HEK293 (cell line): Measurements from ENCODE around the gene SEMA4F.
A peak's percentile ranks its signal among the peaks of the same experiment; 100 is the strongest.

Experiments
- BCL6B ChIP-seq: fragments of 450-650 bp; formaldehyde crosslinking; IDR thresholded peaks from 2 replicates; pipeline ENCODE4 v1.5.1; 2017; ENCODE audit warnings: missing biosample characterization, missing genetic modification characterization
- CTCF ChIP-seq: fragments of 450-650 bp; formaldehyde crosslinking; IDR thresholded peaks from 2 replicates; pipeline ENCODE4 v1.5.1; 2016; ENCODE audit warnings: missing biosample characterization, missing genetic modification characterization
- EGR2 ChIP-seq: fragments of 450-650 bp; formaldehyde crosslinking; IDR thresholded peaks from 2 replicates; pipeline ENCODE4 v1.5.1; 2016; ENCODE audit warnings: low read depth, missing biosample characterization, missing genetic modification characterization
- ELK4 ChIP-seq: IDR thresholded peaks from 2 replicates; pipeline ENCODE4 v1.6.1; 2011; ENCODE audit warnings: mild to moderate bottlenecking, low read depth, low read length, borderline replicate concordance
- HOXA7 ChIP-seq: sonication (generic); formaldehyde crosslinking; IDR thresholded peaks from 2 replicates; pipeline ENCODE4 v1.8.1; 2022; ENCODE audit warnings: missing genetic modification reagents, borderline replicate concordance
- HOXD13 ChIP-seq: sonication (generic); formaldehyde crosslinking; IDR thresholded peaks from 2 replicates; pipeline ENCODE4 v1.8.0; 2022; ENCODE audit warnings: missing genetic modification reagents, borderline replicate concordance
- KLF1 ChIP-seq: fragments of 450-650 bp; formaldehyde crosslinking; IDR thresholded peaks from 2 replicates; pipeline ENCODE4 v1.5.1; 2016; ENCODE audit warnings: missing biosample characterization, missing genetic modification characterization
- MZF1 ChIP-seq: fragments of 450-650 bp; formaldehyde crosslinking; IDR thresholded peaks from 2 replicates; pipeline ENCODE4 v1.5.1; 2017; ENCODE audit warnings: missing biosample characterization, missing genetic modification characterization, borderline replicate concordance
- SP3 ChIP-seq: fragments of 450-650 bp; formaldehyde crosslinking; IDR thresholded peaks from 2 replicates; pipeline ENCODE4 v1.5.1; 2016; ENCODE audit warnings: missing biosample characterization, missing genetic modification characterization
- SP7 ChIP-seq: fragments of 450-650 bp; formaldehyde crosslinking; IDR thresholded peaks from 2 replicates; pipeline ENCODE4 v1.5.1; 2016; ENCODE audit warnings: missing biosample characterization, missing genetic modification characterization
- WT1 ChIP-seq: fragments of 450-650 bp; formaldehyde crosslinking; IDR thresholded peaks from 2 replicates; pipeline ENCODE4 v1.5.1; 2016; ENCODE audit warnings: missing biosample characterization, missing genetic modification characterization
- ZBTB11 ChIP-seq: fragments of 450-650 bp; formaldehyde crosslinking; conservative IDR thresholded peaks from 2 replicates; pipeline ENCODE4 v1.5.1; 2016; ENCODE audit warnings: low read depth, missing biosample characterization, missing genetic modification characterization
- ZFP3 ChIP-seq: fragments of 450-650 bp; formaldehyde crosslinking; IDR thresholded peaks from 2 replicates; pipeline ENCODE4 v1.5.1; 2016; ENCODE audit warnings: low read depth, missing biosample characterization, missing genetic modification characterization
- ZFP69B ChIP-seq: fragments of 450-650 bp; formaldehyde crosslinking; IDR thresholded peaks from 2 replicates; pipeline ENCODE4 v1.5.1; 2016; ENCODE audit warnings: missing biosample characterization, missing genetic modification characterization
- ZNF16 ChIP-seq: fragments of 450-650 bp; formaldehyde crosslinking; IDR thresholded peaks from 2 replicates; pipeline ENCODE4 v1.5.1; 2016; ENCODE audit warnings: low read depth, missing biosample characterization, missing genetic modification characterization
- ZNF214 ChIP-seq: fragments of 450-650 bp; formaldehyde crosslinking; IDR thresholded peaks from 2 replicates; pipeline ENCODE4 v1.5.1; 2017; ENCODE audit warnings: missing biosample characterization, mild to moderate bottlenecking, missing genetic modification characterization, borderline replicate concordance
- ZNF280C ChIP-seq: fragments of 450-650 bp; formaldehyde crosslinking; IDR thresholded peaks from 2 replicates; pipeline ENCODE4 v1.5.1; 2016; ENCODE audit warnings: missing biosample characterization, missing genetic modification characterization
- ZNF311 ChIP-seq: fragments of 450-650 bp; formaldehyde crosslinking; IDR thresholded peaks from 2 replicates; pipeline ENCODE4 v1.5.1; 2017; ENCODE audit warnings: missing biosample characterization, missing genetic modification characterization, borderline replicate concordance
- ZNF354C ChIP-seq: fragments of 450-650 bp; formaldehyde crosslinking; IDR thresholded peaks from 2 replicates; pipeline ENCODE4 v1.5.1; 2016; ENCODE audit warnings: missing biosample characterization, missing genetic modification characterization, low read depth, borderline replicate concordance
- ZNF362 ChIP-seq: fragments of 450-650 bp; formaldehyde crosslinking; IDR thresholded peaks from 2 replicates; pipeline ENCODE4 v1.5.1; 2016; ENCODE audit warnings: missing biosample characterization, missing genetic modification characterization
- ZNF37A ChIP-seq: fragments of 450-650 bp; IDR thresholded peaks from 2 replicates; pipeline ENCODE4 v1.5.1; 2018; ENCODE audit warnings: missing biosample characterization, missing genetic modification characterization
- ZNF416 ChIP-seq: fragments of 450-650 bp; formaldehyde crosslinking; IDR thresholded peaks from 2 replicates; pipeline ENCODE4 v1.5.1; 2016; ENCODE audit warnings: missing biosample characterization, missing genetic modification characterization
- ZNF513 ChIP-seq: fragments of 450-650 bp; IDR thresholded peaks from 2 replicates; pipeline ENCODE4 v1.5.1; 2018; ENCODE audit warnings: missing biosample characterization, missing genetic modification characterization
- ZNF521 ChIP-seq: fragments of 450-650 bp; formaldehyde crosslinking; IDR thresholded peaks from 2 replicates; pipeline ENCODE4 v1.5.1; 2017; ENCODE audit warnings: missing biosample characterization, mild to moderate bottlenecking, missing genetic modification characterization
- ZNF623 ChIP-seq: fragments of 450-650 bp; formaldehyde crosslinking; IDR thresholded peaks from 2 replicates; pipeline ENCODE4 v1.5.1; 2016; ENCODE audit warnings: missing biosample characterization, missing genetic modification characterization
- ZNF626 ChIP-seq: fragments of 450-650 bp; sonication (Bioruptor Pico); formaldehyde crosslinking; IDR thresholded peaks from 2 replicates; pipeline ENCODE4 v1.5.1; 2018; ENCODE audit warnings: missing biosample characterization, missing genetic modification characterization, inconsistent platforms
- ZNF830 ChIP-seq: fragments of 450-650 bp; IDR thresholded peaks from 2 replicates; pipeline ENCODE4 v1.5.0; 2018; ENCODE audit warnings: missing biosample characterization, missing genetic modification characterization, low read depth, mild to moderate bottlenecking, moderate library complexity

SEMA4F gene

GRCh38 chr2:74653589-74653984 lies 460 bp upstream of the SEMA4F start (continued):
- TF ChIP-seq SP3: no peak
- TF ChIP-seq ZFP69B (tag by site-specific recombination): no peak
- no peak for TF ChIP-seq ZNF521 (tag by site-specific recombination)
- no peak for TF ChIP-seq MZF1
- no peak for TF ChIP-seq ZNF416 (tag by site-specific recombination)
- no peak for TF ChIP-seq ZNF311 (tag by site-specific recombination)
- TF ChIP-seq ZNF623 (tag by site-specific recombination): no peak
- TF ChIP-seq WT1 (tag by site-specific recombination): no peak
- no peak for TF ChIP-seq ELK4
- no peak for TF ChIP-seq ZNF830
- TF ChIP-seq ZNF37A (tag by site-specific recombination): no peak
- TF ChIP-seq ZNF626 (tag by site-specific recombination): no peak
- no peak for TF ChIP-seq ZNF214 (tag by site-specific recombination)
- no peak for TF ChIP-seq HOXA7 (CRISPR knock-in tag)
- TF ChIP-seq HOXD13 (CRISPR knock-in tag): no peak
- TF ChIP-seq EGR2 (tag by site-specific recombination): no peak
- no peak for TF ChIP-seq ZNF513 (tag by site-specific recombination)
- TF ChIP-seq ZFP3 (tag by site-specific recombination): no peak
- no peak for TF ChIP-seq SP7 (tag by site-specific recombination)
- TF ChIP-seq ZBTB11: no peak
- TF ChIP-seq ZNF280C (tag by site-specific recombination): no peak
- no peak for TF ChIP-seq ZNF16 (tag by site-specific recombination)
- no peak for TF ChIP-seq BCL6B (tag by site-specific recombination)
- TF ChIP-seq ZNF362 (tag by site-specific recombination): 0 out of 2 replicates have a peak, but pooled peaks have one; percentile 29
- TF ChIP-seq KLF1 (tag by site-specific recombination): no peak
- no peak for TF ChIP-seq ZNF354C
- TF ChIP-seq CTCF: no peak
